MM.1S (cell line): ENCODE results near the gene ABCB9.

Experiments used
- DNase-seq: peaks from one replicate; pipeline ENCODE4 v3.0.0-alpha.2; 2015
- H2AFZ ChIP-seq: fragments of 300-600 bp; sonication (generic); 2 replicates; pipeline ENCODE4 v1.6.0; 2016; ENCODE audit warnings: antibody characterized with exemption, low read length
- H3F3A ChIP-seq: fragments of 300-600 bp; sonication (generic); 2 replicates; pipeline ENCODE4 v1.6.1; 2016; ENCODE audit warnings: mild to moderate bottlenecking, antibody characterized with exemption, low read length, moderate library complexity, mixed read lengths; ENCODE audit not compliant: insufficient read depth
- H3K27ac ChIP-seq: fragments of 300-600 bp; sonication (generic); 2 replicates; pipeline ENCODE4 v1.5.1; 2016; ENCODE audit warnings: mild to moderate bottlenecking, low read length
- H3K27me3 ChIP-seq: fragments of 300-600 bp; sonication (generic); replicated peaks from 2 replicates; pipeline ENCODE4 v1.6.0; 2016; ENCODE audit warnings: low read length; ENCODE audit not compliant: insufficient read depth
- H3K36me3 ChIP-seq: fragments of 300-600 bp; sonication (generic); replicated peaks from 2 replicates; pipeline ENCODE4 v1.6.1; 2016; ENCODE audit warnings: mild to moderate bottlenecking, low read length, mixed read lengths; ENCODE audit not compliant: insufficient read depth
- H3K4me1 ChIP-seq: fragments of 300-600 bp; sonication (generic); 2 replicates; pipeline ENCODE4 v1.6.1; 2016; ENCODE audit warnings: low read length, mixed read lengths
- H3K4me2 ChIP-seq: fragments of 300-600 bp; sonication (generic); 2 replicates; pipeline ENCODE4 v1.6.0; 2016; ENCODE audit warnings: low read depth, low read length
- H3K4me3 ChIP-seq: fragments of 300-600 bp; sonication (generic); 2 replicates; pipeline ENCODE4 v1.5.1; 2016; ENCODE audit warnings: low read length, mixed read lengths
- H3K79me2 ChIP-seq: fragments of 300-600 bp; sonication (generic); 2 replicates; pipeline ENCODE4 v1.6.1; 2016; ENCODE audit warnings: mixed run types, low read length, mixed read lengths
- H3K9ac ChIP-seq: fragments of 300-600 bp; sonication (generic); 2 replicates; pipeline ENCODE4 v1.6.1; 2016; ENCODE audit warnings: low read length, mixed read lengths
- H3K9me2 ChIP-seq: fragments of 300-600 bp; sonication (generic); replicated peaks from 2 replicates; pipeline ENCODE4 v1.6.1; 2016; ENCODE audit warnings: mild to moderate bottlenecking, low read length, mixed read lengths; ENCODE audit not compliant: insufficient read depth
- H3K9me3 ChIP-seq: fragments of 300-600 bp; sonication (generic); replicated peaks from 2 replicates; pipeline ENCODE4 v1.6.1; 2016; ENCODE audit warnings: mild to moderate bottlenecking, low read length, mixed read lengths; ENCODE audit not compliant: insufficient read depth
- H4K20me1 ChIP-seq: fragments of 300-600 bp; sonication (generic); 2 replicates; pipeline ENCODE4 v1.6.1; 2016; ENCODE audit warnings: mild to moderate bottlenecking, low read length, moderate library complexity, mixed read lengths; ENCODE audit not compliant: insufficient read depth
- EZH2 ChIP-seq: fragments of 300-600 bp; sonication (generic); optimal IDR thresholded peaks from 2 replicates; pipeline ENCODE3; 2017; ENCODE audit warnings: low read depth, mild to moderate bottlenecking, antibody characterized with exemption, low read length, mixed read lengths
- EZH2phosphoT487 ChIP-seq: fragments of 300-600 bp; sonication (generic); IDR thresholded peaks from 2 replicates; pipeline ENCODE4 v1.6.1; 2018; ENCODE audit warnings: antibody characterized with exemption, low read length
- TF ChIP-seq, protein P1 (sequence below): fragments of 300-600 bp; sonication (generic); IDR thresholded peaks from 2 replicates; pipeline ENCODE4 v1.5.1; 2016; ENCODE audit warnings: antibody characterized with exemption, low read length, mixed read lengths

Gene ABCB9

GRCh38 chr12:122889761-122890520, 76.3 kb downstream of the ABCB9 start:
- Histone ChIP-seq H3K79me2 (peaks cover 94% of the 10 kb centered on the region), H3K27me3 (no peaks in the 10 kb centered on the region), H3K4me1 (peaks cover 39% of the 10 kb centered on the region), H3K27ac (peak overlapping the region; percentile 98), H3K9ac (peak overlapping the region; percentile 100), H3K4me3 (peak overlapping the region; percentile 83), H3K36me3 (no peaks in the 10 kb centered on the region), H3F3A (peaks cover 70% of the 10 kb centered on the region), H2AFZ (no peak overlapping the region), H3K4me2 (peak overlapping the region; percentile 92), H3K9me2 (no peaks in the 10 kb centered on the region), H4K20me1 (no peaks in the 10 kb centered on the region; the same call in 1 of the 2 replicates), H3K9me3 (no peaks in the 10 kb centered on the region)
- no peak for DNase-seq
- TF ChIP-seq, protein P1, sequence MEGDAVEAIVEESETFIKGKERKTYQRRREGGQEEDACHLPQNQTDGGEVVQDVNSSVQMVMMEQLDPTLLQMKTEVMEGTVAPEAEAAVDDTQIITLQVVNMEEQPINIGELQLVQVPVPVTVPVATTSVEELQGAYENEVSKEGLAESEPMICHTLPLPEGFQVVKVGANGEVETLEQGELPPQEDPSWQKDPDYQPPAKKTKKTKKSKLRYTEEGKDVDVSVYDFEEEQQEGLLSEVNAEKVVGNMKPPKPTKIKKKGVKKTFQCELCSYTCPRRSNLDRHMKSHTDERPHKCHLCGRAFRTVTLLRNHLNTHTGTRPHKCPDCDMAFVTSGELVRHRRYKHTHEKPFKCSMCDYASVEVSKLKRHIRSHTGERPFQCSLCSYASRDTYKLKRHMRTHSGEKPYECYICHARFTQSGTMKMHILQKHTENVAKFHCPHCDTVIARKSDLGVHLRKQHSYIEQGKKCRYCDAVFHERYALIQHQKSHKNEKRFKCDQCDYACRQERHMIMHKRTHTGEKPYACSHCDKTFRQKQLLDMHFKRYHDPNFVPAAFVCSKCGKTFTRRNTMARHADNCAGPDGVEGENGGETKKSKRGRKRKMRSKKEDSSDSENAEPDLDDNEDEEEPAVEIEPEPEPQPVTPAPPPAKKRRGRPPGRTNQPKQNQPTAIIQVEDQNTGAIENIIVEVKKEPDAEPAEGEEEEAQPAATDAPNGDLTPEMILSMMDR = no peak
- TF ChIP-seq EZH2 = no peak
- TF ChIP-seq EZH2phosphoT487 = no peak

DNA sequence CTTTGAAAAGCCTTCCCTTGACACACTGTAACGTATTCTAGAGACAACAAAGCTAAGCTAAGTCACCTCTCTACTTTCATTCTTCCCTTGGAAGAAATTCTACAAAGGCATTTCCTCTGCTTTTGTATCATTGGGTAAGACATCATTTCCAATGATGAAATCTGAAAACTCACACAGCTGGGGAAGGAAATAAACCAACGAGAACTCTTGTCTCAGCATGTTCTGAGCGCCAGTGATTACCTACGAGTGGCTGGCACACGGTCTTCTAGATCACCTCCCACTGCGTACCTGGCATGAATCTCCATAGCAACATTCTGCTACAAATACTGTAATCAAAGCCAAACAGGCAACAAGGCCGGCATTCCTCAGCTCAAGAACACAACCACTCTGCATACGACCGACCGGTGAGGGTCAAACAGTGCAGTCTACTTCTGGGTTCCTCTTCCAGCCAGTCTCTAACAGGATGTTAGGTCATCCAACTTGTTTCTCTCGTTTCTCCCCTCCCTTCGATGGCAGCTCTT, 78.0 kb downstream of the ABCB9 start:
- Histone ChIP-seq H3K9me3 (no peaks in the 10 kb centered on the region), H3K9me2 (no peaks in the 10 kb centered on the region), H3K4me3 (peak overlapping the region; percentile 48), H2AFZ (no peak overlapping the region), H3K27me3 (no peaks in the 10 kb centered on the region), H3K4me1 (peaks cover 46% of the 10 kb centered on the region), H4K20me1 (no peaks in the 10 kb centered on the region; the same call in none of the 2 replicates), H3F3A (peaks cover 56% of the 10 kb centered on the region), H3K36me3 (no peaks in the 10 kb centered on the region), H3K4me2 (peak overlapping the region; percentile 80), H3K27ac (peak overlapping the region; percentile 98), H3K9ac (peak overlapping the region; percentile 100), H3K79me2 (peaks cover 94% of the 10 kb centered on the region)
- DNase-seq = peak; percentile 74
- TF ChIP-seq EZH2 (no peak), EZH2phosphoT487 (no peak)

GRCh38 chr12:122887819-122888212, 78.4 kb downstream of the ABCB9 start:
- Histone ChIP-seq H4K20me1 (no peaks in the 10 kb centered on the region; the same call in none of the 2 replicates), H3K27ac (peak overlapping the region; percentile 98), H3K27me3 (no peaks in the 10 kb centered on the region), H3K79me2 (peaks cover 94% of the 10 kb centered on the region), H3K9ac (peak overlapping the region; percentile 100), H3K36me3 (no peaks in the 10 kb centered on the region), H2AFZ (no peak overlapping the region), H3K9me2 (no peaks in the 10 kb centered on the region), H3K4me3 (peak overlapping the region; percentile 48), H3F3A (peaks cover 52% of the 10 kb centered on the region), H3K9me3 (no peaks in the 10 kb centered on the region), H3K4me1 (peaks cover 51% of the 10 kb centered on the region), H3K4me2 (peak overlapping the region; percentile 80)
- DNase-seq = no peak
- no peak for TF ChIP-seq EZH2
- TF ChIP-seq EZH2phosphoT487 = no peak
- TF ChIP-seq, protein P1 = no peak
